Keratinocyte (primary cell): Measurements from ENCODE around the gene CCDC186. TPM values are rescaled to one million over a fixed set of nuclear protein-coding genes. Genes with fewer than 3 reads are reported as not detected.

Experiments
- DNase-seq: peaks from one replicate; pipeline ENCODE4 v3.0.0-alpha.2; 2011; ENCODE audit warnings: low read depth, missing footprints, low spot score
- FAIRE-seq: peaks from 2 replicates; lab custom pipeline; 2011; peaks lifted over from hg19 to GRCh38; lab: Jason Lieb, UNC
- H2AFZ ChIP-seq: 2 replicates; pipeline ENCODE4 v1.6.0; 2012; ENCODE audit warnings: low read length, control low read depth, inconsistent platforms; ENCODE audit not compliant: control insufficient read depth
- H3K27ac ChIP-seq: 2 replicates; pipeline ENCODE4 v1.5.1; 2011; ENCODE audit warnings: low read length; ENCODE audit not compliant: control insufficient read depth, insufficient read depth
- H3K27me3 ChIP-seq: 3 replicates; pipeline ENCODE4 v1.6.0; 2011; ENCODE audit warnings: low read length; ENCODE audit not compliant: control insufficient read depth, insufficient read depth; ENCODE audit errors: extremely low read depth
- H3K36me3 ChIP-seq, 2 experiments: 2 replicates in 1 of 2; 3 replicates in 1 of 2; pipeline ENCODE4 v1.5.1; 2011; ENCODE audit warnings: low read length in 2 of 2, mild to moderate bottlenecking in 1 of 2; ENCODE audit not compliant: control insufficient read depth in 2 of 2, insufficient read depth in 2 of 2; ENCODE audit errors: extremely low read depth in 1 of 2
- H3K4me1 ChIP-seq: 3 replicates; pipeline ENCODE4 v1.5.1; 2011; ENCODE audit warnings: low read length; ENCODE audit not compliant: control insufficient read depth, insufficient read depth; ENCODE audit errors: extremely low read depth
- H3K4me2 ChIP-seq: 3 replicates; pipeline ENCODE4 v1.6.0; 2011; ENCODE audit warnings: low read depth, low read length; ENCODE audit not compliant: control insufficient read depth, insufficient read depth; ENCODE audit errors: extremely low read depth
- H3K4me3 ChIP-seq, 3 experiments: fragments of 200-600 bp in 1 of 3; sonication (generic) in 1 of 3; 2 replicates in 2 of 3; 3 replicates in 1 of 3; pipeline ENCODE4 v1.5.1; 2011 to 2016; ENCODE audit warnings: low read length in 3 of 3, mild to moderate bottlenecking in 3 of 3, control low read depth in 2 of 3, inconsistent platforms in 1 of 3, low read depth in 1 of 3, mixed read lengths in 1 of 3, mixed run types in 1 of 3, moderate library complexity in 1 of 3; ENCODE audit not compliant: control insufficient read depth in 2 of 3, insufficient read depth in 2 of 3; ENCODE audit errors: extremely low read depth in 1 of 3
- H3K79me2 ChIP-seq: 2 replicates; pipeline ENCODE4 v1.6.0; 2012; ENCODE audit warnings: low read length; ENCODE audit not compliant: control insufficient read depth, insufficient read depth
- H3K9ac ChIP-seq: 3 replicates; pipeline ENCODE4 v1.6.0; 2011; ENCODE audit warnings: low read length; ENCODE audit not compliant: control insufficient read depth, insufficient read depth; ENCODE audit errors: extremely low read depth
- H3K9me1 ChIP-seq: 3 replicates; pipeline ENCODE4 v1.6.0; 2011; ENCODE audit warnings: low read length; ENCODE audit not compliant: control insufficient read depth, insufficient read depth; ENCODE audit errors: extremely low read depth
- H3K9me3 ChIP-seq: 2 replicates; pipeline ENCODE4 v1.5.1; 2012; ENCODE audit warnings: low read depth, low read length; ENCODE audit not compliant: control insufficient read depth
- H4K20me1 ChIP-seq: 3 replicates; pipeline ENCODE4 v1.6.0; 2011; ENCODE audit warnings: low read length; ENCODE audit not compliant: control insufficient read depth, insufficient read depth; ENCODE audit errors: extremely low read depth
- CTCF ChIP-seq, 3 experiments: IDR thresholded peaks in 1 of 3; conservative IDR thresholded peaks in 1 of 3; optimal IDR thresholded peaks in 1 of 3; 2 replicates in 2 of 3; 3 replicates in 1 of 3; pipeline versions ENCODE3 to v1.5.1; 2011; ENCODE audit warnings: low read length in 3 of 3, mild to moderate bottlenecking in 3 of 3, moderate library complexity in 2 of 3, control low read depth in 1 of 3, inconsistent platforms in 1 of 3; ENCODE audit not compliant: insufficient read depth in 2 of 3; ENCODE audit errors: extremely low read depth in 1 of 3
- EZH2 ChIP-seq: IDR thresholded peaks from one replicate; pipeline ENCODE4 v1.6.1; 2012; ENCODE audit warnings: inconsistent platforms, mild to moderate bottlenecking, low read length, moderate library complexity
- dilution Hi-C: fragments of 300-500 bp; cut with MboI; formaldehyde crosslinking; loops from one replicate; pipeline ENCODE4 v1.7.0; 2020; ENCODE audit warnings: low sequenced_read_pairs; ENCODE audit not compliant: extremely low pct_ligation_motif_present
- polyA plus RNA-seq, 5 experiments: library from polyadenylated mRNA; depleted of rRNA in 3 of 5; stranded (reverse) in 3 of 5; stranded (forward) in 1 of 5; unstranded in 1 of 5; fragments of >200 nt; gene quantifications; 1 replicate in 1 of 5; 2 replicates in 3 of 5; 3 replicates in 1 of 5; pipeline versions ENCODE4 v1.2.1 to v1.2.3, GENCODE V29; 2011 to 2012; ENCODE audit warnings: missing spikeins in 2 of 5, low read depth in 1 of 5, low replicate concordance in 1 of 5

CCDC186 gene
- polyA plus RNA-seq, 1 donor (not counting 4 experiments of a cell fraction or from before 2014, with no cell fraction given), result 13.0 TPM

GRCh38 chr10:114140036-114140435 lies 34.0 kb downstream of the CCDC186 start:
- dilution Hi-C loops, result no loop called here
- H3K4me3 ChIP-seq, result no peak overlapping the region
- FAIRE-seq (no peak), DNase-seq (no peak)
- no peak overlapping the region for H3K4me2 ChIP-seq
- no peaks in the 10 kb centered on the region for H3K79me2 ChIP-seq
- no peaks in the 10 kb centered on the region for H4K20me1 ChIP-seq
- no peaks in the 10 kb centered on the region for H3K9me1 ChIP-seq
- peaks cover 0 to 4% of the 10 kb centered on the region in 2 experiments for H3K36me3 ChIP-seq
- no peaks in the 10 kb centered on the region for H3K27me3 ChIP-seq
- no peak overlapping the region for H2AFZ ChIP-seq
- H3K27ac ChIP-seq, result no peak overlapping the region
- no peaks in the 10 kb centered on the region for H3K4me1 ChIP-seq
- TF ChIP-seq EZH2 (no peak), CTCF (optimal IDR thresholded peaks at IDR 0.05 in 1 of 3, IDR thresholded peaks at IDR 0.05 in 1 of 3, conservative IDR thresholded peaks at IDR 0.05 in 1 of 3; ENCODE audit: extremely low read depth in 1 of 3, insufficient read depth in 2 of 3, low read length in 3 of 3) (no peak)
- no peak overlapping the region for H3K9ac ChIP-seq
- H3K9me3 ChIP-seq, result no peaks in the 10 kb centered on the region

GRCh38 chr10:114138581-114138980 lies 35.4 kb downstream of the CCDC186 start:
- Histone ChIP-seq H3K79me2 (no peaks in the 10 kb centered on the region), H3K27me3 (no peaks in the 10 kb centered on the region), H3K9me1 (no peaks in the 10 kb centered on the region), H3K36me3 (peaks cover 2 to 4% of the 10 kb centered on the region in 2 experiments), H3K4me1 (no peaks in the 10 kb centered on the region), H4K20me1 (no peaks in the 10 kb centered on the region), H3K27ac (no peak overlapping the region), H3K9ac (no peak overlapping the region), H3K9me3 (no peaks in the 10 kb centered on the region), H3K4me3 (no peak overlapping the region), H2AFZ (no peak overlapping the region), H3K4me2 (no peak overlapping the region)
- FAIRE-seq, result no peak
- TF ChIP-seq EZH2 (no peak), CTCF (optimal IDR thresholded peaks at IDR 0.05 in 1 of 3, IDR thresholded peaks at IDR 0.05 in 1 of 3, conservative IDR thresholded peaks at IDR 0.05 in 1 of 3; ENCODE audit: extremely low read depth in 1 of 3, insufficient read depth in 2 of 3, low read length in 3 of 3) (no peak)
- DNase-seq, result no peak
- dilution Hi-C loops, result no loop called here
